GM18870 (cell line): Measurements from ENCODE around the gene ATRIP.

ENCODE experiments used
- ATAC-seq: cut with Tn5 transposase; IDR thresholded peaks from one replicate; pipeline ENCODE4 v1.9.1; 2021; ENCODE audit warnings: moderate library complexity; ENCODE audit not compliant: unreplicated experiment

ATRIP gene

DNA sequence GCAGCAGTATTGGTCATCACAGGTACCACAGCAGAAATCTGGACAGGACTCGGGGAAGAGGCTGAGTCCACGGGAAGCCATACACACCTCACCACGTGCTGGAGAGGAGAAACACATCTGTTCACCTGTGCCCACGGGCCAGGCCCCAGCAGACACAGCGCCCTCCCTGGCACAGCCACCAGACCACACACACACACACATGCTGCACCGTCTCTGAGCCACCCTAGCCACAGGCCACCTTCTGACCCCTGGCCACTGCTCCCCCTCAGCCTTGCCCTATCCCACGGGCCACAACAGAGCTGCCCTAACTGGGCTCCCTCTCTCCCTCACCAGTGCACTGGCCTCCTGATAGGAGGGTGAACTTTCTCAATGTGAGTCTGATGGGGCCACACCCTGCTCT lies 54.7 kb downstream of the ATRIP start:
- no peak for ATAC-seq

- ATAC-seq: no peak
These were observed 55.6 kb downstream of the ATRIP start for GRCh38 chr3:48502121-48502520.

DNA sequence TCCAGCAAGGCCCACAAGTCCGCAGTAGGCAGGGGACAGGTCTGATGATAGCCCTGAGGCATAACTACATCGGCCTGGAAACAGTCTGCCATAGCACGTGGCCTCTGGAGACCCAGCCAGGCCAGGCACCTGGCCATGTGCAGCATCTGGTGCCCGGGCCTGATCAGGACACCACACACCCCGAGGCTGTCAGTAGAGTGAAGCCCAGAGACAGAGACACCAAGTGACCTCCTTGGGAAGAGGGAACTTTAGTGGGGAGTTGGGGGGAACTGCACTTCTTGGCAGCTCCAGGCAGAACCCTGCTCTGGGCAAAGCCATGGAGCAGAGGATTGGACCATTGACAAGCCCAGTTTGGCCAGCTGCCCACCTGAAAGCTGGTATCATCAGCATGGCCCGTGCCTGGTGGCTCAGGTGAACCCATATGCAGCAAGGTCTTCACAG lies 56.2 kb downstream of the ATRIP start:
- no peak for ATAC-seq

DNA sequence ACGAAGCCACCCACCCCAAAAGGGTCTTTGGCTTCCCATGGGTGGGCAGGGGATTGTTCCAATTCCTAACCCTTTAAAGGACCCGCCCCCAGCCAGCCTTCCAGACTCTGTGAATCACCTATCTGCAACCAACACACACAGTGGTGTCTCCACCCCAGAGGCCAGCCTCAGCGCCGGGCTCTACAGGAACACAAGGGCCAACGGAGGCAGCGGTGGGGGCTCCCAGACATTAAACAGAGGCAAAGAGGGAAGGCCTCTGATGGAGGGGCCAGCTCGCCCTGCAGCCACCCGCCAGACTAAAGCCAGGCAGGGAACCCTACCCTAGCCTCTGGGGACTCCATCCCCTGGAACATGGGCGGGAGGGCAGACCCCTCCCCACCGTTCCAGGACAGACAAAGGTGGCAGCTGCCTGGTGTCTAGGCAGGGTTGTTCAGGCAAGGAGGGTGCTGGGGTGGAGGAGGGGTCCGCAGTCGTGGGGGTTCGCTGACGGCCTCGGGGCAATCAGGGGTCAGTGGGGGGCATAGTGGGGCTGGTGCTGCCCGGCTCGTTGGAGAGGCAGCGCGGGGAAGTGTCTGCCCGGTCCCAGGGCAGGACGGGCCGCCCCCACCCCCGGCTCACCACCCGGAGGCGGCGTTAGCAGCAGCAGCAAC lies 57.0 kb downstream of the ATRIP start:
- ATAC-seq: no peak

- ATAC-seq: no peak
These were observed 57.8 kb downstream of the ATRIP start, which contains the start of gene SHISA5 for GRCh38 chr3:48504051-48504946. Gene SHISA5 (minus strand): TSS chr3:48504174. CDS start chr3:48504094, 80 bp downstream.

DNA sequence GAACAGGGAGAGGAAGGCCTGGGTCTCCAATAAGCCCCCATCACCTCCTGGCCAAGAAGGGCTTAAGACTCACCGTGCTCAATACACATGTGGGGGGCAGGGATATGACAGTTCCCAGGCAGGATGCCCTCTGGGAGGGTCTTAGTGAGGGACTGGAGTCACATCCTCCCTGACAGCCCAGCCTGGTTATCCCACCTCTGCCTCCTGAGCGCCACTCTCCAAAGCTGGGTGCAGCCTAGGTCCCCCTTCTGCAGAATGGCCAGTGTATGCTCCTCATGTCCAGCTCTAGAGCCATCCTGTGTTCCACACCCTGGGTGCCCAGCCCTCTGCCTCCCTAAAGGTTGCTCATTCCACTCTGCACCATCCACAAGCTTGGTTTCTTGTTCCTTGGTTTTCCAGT lies 58.6 kb downstream of the ATRIP start:
- ATAC-seq: no peak

- no peak for ATAC-seq
These were observed 59.5 kb downstream of the ATRIP start for GRCh38 chr3:48505968-48506504.

GRCh38 chr3:48507256-48508061 lies 60.9 kb downstream of the ATRIP start:
- no peak for ATAC-seq

GRCh38 chr3:48511551-48511950 lies 65.0 kb downstream of the ATRIP start:
- no peak for ATAC-seq

DNA sequence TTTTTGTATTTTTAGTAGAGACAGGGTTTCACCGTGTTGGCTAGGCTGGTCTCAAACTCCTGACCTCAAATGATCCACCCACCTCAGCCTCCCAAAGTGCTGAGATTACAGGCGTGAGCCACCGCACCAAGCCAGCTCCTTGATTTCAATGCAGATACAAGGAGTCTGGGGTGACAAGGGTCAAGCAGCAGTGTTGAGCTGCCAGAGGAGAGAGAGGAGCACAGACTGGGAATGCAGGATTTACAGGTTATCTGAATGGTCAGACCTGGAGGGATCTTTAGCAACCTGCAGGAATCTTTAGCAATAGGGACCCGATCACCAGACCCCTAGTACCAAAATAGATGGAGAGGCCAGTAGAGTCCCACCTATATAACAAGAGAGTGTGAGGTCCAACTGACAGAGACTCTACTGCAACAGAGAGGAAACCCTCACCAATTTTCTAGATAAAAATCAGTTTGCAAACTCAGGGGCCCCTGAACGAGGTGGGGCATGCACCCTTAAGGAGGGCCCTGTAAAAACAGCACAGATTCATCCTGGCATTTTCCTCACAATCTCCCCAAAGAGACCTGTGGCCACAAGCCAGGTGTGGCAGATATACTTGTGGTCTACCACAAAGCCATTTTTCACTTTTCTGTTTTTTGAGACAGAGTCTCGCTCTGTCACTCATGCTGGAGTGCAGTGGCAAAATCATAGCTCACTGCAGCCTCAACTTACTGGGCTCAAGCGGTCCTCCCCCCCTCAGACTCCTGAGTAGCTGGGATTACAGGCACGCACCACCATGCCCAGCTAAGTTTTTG lies 68.1 kb downstream of the ATRIP start:
- ATAC-seq: no peak
